ENCODE data around the gene TNP2.

Gene TNP2

DNA sequence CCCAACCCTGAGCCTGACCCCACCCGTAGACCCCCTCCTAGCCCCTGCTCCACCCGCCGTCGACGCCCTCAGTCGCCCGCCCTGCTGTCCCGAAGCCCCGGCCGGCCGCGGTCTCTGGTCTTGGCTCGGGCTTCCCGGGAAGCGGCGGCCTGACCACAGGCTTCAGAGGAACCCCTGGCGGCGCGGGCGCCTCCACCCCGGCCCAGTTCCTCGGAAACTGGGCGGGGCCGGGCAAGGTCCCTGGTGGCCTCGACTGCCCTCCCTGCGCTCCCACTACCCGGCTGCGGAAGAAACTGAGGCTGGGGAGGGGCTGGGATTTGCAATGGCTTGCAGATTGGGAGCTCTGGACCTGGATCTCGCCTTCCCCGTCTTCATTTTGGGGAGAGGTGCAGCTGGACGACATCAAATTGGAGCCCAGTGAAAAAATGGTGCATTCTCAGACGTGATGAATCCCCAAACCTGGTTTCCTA lies 12.4 kb downstream of the TNP2 start:
- DNase-seq (ENCODE audit: low read depth, low spot score) = no peak

DNA sequence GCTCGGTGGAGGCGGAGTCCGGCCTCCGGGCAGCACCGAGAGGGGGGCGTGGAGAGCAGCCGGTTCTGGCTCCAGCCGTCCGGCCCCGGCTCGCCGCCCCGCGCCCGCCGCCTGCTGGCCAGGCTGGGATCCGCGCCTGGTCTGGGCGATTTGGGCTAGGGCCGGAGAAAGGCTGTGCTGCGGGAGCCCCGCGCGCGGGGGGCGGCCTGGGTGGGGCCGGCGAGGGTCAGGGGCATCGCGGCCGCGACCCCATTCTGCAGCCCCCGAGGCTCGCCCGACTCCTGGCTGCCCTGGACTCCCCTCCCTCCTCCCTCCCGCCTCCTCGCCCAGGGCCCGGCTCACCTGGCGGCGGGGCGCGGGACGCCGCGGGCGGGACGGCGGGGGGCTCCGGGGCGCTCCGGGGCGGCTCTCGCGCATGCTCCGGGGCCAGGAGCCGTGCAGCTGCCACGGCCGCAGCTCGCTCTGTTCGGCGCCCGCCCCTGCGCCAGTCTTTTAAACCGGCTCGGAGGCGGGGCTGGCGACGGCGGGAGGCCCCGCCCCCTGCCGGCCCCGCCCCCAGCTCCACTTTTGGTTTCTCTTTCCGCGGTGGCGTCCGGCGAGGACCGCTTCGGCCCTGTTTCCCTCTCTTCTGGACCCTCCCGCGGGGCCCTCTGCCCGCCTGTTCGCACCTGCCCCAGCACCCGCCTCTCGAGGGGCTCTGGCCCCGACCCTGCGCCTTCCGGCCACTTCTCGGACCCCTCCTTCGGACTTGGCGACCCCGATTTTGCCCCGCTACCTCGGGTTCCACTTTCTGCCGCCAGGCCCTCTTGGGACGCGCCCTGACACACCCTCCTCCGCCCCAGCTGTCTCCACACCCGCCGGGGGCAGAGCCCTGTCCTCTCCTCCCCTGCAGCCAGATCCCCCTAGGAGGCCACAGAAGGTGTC lies 13.1 kb downstream of the TNP2 start, which contains the start of gene SOCS1:
Gene SOCS1, minus strand, starts transcription at position 468 of the 924 bp plus-strand sequence. CDS start 726 bp downstream, outside the sequence.
- peak; percentile 72 for DNase-seq (ENCODE audit: low read depth, low spot score)

DNA sequence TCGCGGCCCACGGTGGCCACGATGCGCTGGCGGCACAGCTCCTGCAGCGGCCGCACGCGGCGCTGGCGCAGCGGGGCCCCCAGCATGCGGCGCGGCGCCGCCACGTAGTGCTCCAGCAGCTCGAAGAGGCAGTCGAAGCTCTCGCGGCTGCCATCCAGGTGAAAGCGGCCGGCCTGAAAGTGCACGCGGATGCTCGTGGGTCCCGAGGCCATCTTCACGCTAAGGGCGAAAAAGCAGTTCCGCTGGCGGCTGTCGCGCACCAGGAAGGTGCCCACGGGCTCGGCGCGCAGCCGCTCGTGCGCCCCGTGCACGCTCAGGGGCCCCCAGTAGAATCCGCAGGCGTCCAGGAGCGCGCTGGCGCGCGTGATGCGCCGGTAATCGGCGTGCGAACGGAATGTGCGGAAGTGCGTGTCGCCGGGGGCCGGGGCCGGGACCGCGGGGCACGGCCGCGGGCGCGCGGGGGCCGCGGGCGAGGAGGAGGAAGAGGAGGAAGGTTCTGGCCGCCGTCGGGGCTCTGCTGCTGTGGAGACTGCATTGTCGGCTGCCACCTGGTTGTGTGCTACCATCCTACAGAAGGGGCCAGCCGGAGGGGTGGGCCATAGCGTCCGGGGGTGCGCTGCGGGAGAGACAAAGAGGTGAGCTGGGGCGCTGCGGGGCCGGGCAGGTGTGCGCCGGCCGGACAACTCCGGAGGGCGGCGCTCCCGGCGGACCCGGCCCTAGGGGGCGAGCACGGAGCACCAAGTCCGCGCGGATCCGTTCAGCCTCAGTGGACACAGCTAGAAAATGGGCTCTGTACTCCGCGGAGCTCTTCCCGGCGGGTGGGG lies 14.0 kb downstream of the TNP2 start:
- peak; percentile 44 for DNase-seq (ENCODE audit: low read depth, low spot score)

DNA sequence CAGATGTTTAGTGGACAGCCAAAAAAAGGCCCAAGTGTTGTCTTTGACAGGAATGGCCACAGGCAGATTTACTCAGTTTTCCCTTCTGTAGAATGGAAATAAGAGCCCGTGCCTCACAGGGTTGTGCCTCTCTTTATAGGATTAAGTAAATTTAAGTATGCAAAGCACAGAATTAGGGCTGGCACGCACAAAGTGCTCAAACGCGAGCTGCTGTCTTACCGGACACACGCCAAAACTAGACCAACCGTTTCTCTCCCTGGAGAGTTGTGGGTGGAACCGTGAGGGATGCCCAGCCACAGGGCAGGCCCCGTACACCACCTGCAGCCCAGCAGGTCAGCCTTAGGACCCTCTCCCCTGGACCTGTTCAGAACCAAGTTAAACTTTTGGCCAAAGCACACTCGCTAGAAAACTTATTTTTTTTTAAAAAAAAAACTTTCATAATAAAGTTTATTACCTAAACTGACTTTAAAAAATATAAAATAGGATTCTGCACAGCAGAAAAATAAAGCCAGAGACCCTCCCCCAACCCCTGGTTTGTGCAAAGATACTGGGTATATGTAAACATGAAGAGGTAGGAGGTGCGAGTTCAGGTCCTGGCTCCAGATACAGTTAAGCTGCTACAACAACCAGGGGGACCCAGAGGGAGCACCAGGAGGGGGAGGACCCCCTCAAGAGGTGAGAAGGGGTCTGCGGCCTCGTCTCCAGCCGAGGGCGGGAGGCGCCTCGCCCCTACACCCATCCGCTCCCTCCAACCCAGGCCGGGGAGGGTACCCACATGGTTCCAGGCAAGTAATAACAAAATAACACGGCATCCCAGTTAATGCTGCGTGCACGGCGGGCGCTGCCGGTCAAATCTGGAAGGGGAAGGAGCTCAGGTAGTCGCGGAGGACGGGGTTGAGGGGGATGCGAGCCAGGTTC lies 14.9 kb downstream of the TNP2 start:
- no peak for DNase-seq (ENCODE audit: low read depth, low spot score)

DNA sequence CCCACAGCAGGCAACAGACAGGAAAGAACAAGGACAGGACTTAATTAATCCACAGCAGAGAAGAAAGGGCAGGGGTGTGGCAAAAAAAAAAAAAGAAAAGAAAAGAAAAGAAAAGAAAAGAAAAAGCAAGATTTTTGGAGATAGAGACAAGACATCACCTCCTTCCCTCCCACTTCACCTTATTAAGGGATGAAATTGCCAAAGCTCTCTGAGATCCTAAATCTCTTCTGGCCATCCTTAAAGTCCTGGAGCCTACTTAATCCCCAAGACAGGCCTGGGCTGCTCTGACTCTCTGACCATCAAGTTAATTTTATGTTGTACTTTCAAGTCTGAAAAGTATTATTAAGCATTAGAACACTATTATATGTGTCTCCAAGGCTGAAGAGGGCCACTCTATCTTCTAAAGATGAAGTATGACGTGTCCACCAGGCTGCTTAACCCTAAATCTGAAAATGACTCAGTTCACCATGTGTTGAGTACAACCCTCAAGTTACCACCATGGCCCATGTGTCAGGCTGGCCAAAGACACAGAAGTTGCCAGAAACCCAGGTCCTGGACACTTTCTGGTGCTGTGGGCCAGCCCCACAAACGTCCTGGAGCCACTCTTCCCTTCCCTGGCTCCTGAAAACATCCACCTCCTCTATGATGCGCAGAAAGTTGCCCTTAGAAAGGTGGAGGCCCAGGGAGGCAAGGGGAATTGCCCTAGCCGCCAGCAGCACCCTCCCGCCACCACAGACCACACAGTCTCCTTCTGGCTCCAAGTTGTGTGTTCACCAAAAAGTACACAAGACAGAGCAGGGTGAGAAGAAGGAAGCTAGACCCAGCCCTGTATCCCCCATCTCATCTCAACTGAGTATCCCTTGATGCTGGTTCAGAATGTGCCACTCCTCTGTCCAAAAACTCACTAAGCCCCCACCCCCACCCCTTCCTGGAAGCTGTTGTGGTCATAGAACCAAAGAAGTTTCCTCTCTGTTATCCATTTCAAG lies 15.8 kb downstream of the TNP2 start:
- no peak for DNase-seq (ENCODE audit: low read depth, low spot score)

DNA sequence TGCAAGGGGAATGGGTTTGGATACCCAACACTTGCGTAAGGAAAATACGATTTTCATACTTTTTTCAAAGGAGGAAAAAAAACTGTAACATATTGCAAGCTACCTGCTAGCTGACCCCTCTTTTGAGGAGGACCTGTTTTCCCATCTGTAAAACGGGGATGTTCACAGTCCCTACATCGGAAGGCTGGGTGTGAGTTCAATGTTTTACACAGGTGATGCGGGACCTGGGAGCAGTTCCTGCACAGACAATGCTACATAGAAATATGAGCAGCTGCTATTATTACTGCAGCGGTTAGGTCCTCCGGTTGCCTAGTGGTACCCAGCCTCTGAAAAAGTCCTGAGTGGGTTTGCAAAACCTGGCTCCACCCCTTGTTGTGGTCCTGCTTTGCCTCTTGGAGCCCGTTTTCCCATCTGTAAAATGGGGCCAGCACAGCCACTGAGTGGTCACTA lies 16.6 kb downstream of the TNP2 start:
- DNase-seq (ENCODE audit: low read depth, low spot score) = no peak

DNA sequence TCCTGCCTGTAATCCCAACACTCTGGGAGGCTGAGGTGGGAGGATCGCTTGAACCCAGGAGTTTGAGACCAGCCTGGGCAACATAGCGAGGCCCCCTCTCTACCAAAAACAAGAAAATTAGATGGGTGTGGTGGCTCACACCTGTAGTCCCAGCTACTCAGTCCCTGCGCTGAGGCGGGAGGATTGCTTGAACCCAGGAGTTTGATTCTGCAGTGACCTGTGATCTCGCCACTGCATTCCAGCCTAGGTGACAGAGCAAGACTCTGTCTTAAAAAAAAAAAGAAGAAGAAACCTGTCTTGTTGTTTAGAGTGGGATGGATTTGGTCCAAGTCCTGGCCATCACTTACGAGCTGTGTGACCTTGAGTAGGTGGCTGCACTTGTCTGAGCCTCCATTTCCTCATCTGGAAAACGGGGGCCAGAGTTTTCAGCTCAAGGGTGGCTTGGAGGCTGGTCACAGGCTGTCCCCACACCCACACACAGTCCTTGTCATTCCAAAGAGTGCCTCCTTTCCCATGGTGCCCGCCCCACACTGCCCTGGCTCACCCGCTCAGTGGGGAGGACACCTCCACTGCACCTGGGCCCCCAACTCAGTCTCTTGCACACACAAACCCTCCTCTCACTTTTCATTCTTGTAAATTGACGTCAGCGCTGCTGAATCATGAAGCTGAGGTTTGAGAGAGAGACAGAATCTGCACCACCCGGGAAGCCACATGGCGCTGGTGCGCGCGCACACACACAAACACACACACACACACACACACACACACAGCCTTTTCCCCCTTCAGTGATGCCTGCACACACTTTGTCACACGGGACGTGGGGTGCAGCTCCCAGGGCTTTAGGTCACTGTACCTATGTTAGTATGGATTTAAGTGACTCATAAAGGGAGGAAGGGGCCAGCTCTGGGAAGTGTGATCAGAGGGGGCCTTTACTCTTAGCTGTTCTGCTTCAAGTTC lies 17.3 kb downstream of the TNP2 start:
- peak; percentile 69 for DNase-seq (ENCODE audit: low read depth, low spot score)

DNA sequence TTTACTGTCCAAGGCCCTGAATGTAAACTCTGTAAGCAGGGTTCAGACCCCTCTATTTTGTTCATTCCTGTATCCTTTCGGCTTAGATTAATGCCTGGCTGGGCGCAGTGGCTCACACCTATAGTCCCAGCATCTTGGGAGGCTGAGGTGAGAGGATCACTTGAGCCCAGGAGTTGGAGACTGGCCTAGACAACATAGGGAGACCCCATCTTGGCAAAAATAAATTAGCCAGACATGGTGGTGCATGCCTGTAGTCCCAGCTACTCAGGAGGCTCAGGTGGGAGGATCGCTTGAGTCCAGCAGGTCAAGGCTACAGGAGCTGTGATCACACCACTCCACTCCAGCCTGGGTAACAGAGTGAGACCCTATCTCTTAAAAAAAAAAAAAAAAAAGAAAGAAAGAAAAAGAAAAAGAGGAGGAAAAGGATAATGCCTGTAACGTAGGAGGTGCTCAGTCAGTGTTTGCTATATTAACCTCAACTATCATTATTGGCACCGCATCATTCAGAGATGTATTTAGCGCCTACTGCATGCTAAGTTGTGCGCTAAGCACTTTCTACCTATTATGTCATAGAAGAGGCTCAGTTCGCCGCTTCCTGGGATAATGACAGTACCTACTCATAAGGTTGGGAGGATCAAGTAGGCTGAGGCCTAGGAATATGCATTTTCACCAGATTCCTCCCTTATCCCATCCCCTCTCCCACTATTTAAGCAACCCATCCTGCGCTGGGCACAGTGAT lies 18.2 kb downstream of the TNP2 start:
- no peak for DNase-seq (ENCODE audit: low read depth, low spot score)

DNA sequence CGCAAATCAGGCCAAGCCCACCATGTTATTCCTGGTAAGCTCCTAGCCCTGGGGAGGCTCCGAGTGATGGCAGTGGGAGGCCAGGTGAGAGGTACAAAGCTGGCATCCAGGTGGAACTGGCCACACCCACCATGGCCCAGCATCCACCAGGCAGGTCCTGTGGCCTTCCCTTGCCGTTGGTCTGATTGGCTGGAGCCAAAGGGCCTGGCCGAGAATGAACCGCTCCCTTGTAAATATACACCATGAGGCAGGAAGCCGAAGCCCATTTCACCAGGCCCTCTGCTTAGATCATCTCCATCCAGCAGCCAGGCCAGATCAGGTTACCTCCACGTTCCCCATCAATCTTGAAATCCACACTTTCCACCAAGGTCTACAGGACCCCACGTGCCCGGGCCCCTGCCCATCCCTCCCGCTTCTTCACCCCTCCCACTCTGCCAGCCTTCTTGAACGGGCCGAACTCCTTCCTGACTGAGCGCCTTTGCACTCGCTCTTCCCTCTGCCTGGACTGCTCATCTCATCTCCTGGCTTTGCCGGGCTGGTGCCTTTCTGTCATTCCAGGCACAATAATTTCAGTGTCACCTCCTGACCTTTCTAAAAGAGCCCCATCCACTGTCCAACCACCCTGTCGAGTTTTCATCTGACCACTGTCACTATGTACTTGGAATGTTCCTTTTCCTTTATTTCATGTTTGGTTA lies 18.9 kb downstream of the TNP2 start:
- no peak for DNase-seq (ENCODE audit: low read depth, low spot score)

DNA sequence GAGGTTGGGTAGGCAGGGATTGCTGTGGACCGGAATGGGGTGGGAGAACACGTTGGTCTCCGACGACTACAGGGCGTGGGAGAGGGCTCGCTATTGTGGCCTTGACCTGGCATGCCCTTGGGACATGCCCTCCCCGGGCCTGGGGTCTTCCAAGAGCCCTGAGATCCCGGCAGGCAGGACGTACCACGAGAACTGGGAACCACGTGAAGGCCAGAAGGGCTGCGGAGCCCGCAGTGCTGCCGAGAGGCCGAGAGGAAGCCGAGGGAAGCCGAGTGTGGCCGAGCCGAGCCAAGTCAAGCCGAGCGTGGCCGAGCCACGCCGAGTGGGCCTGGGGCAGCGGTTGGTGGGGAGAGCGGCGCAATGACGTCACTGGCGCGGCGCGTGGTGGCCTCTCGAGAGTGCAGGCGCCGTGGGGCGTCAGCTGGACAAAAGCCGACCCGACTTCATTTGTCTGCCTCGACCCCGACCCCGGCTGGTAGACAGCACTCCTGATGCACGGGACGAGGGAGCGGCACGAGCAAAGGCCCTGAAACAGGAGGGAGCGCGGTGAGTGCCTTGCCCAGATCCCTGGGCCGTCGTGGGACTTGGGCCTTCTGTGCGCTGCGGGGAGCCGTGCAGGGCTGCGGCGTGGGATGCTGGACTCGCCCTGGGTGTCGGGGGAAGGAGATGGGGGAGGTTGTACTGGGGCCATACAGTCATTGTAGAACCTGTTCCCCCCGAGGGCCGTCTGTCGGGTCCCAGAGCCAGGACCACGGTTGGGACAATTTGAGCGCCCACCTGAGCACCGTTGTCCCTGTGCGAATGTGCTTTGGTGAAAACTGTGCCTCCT lies 19.7 kb downstream of the TNP2 start:
- no peak for DNase-seq (ENCODE audit: low read depth, low spot score)

DNA sequence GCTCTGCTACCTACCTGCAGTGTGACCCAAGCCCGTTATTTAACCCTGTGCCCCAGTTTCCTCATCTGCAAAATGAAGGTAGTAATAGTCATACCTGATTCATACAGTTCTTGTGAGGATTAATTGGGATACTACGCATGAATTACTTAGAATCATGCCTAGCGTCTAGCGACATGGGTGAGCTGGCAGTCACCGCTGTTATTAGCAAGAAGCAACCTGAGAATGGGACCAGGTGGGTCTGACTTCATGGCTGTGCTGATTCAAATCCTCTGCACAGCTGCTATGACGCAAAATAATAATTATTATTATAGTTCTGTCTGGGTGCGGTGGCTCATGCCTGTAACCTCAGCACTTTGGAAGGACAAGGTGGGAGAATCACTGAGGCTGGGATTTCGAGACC lies 21.0 kb downstream of the TNP2 start:
- DNase-seq (ENCODE audit: low read depth, low spot score) = no peak

DNA sequence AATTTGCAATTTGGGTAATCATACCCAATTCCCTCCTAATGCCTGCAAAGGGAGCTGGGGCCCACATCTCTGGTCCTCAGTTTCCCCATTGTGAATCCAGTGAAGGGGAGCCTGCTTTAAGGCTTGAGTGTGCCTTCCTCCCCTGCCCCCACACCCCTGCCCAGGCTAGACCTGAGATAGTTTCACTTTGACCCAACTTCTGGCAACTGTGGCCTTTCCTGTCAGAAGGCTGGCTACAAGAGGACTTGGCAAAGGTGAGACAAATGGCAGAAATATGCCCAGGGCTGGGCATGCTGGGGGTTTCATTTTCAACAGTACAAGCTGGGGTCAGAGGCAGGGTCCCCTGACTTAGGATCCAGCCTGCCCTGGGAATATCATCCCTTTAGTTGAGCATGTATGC lies 23.1 kb downstream of the TNP2 start:
- DNase-seq (ENCODE audit: low read depth, low spot score) = no peak

DNA sequence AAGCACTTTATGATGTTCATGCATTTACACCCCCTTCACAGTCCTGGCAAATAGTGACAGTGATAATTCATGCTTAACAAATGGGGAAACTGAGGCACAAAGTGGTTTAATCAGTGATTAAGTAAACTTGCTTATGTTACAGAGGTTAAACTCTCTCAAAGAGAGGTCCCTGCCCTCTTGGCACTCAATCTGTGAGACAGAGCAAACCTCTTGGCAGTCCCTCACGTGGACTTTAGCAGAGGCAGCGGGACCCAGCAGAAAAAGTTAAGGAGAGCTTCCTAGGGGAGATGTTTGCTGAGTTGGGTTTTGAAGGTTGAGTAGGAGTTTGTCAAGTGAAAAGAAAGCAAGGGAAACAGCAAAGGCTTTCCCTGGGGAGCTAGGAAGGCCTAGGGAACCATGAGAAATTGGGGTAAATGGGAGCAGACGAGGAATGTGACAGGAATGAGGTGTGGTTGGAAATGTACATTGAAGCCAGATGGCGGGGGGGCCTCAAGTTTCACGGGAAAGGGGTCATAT lies 23.8 kb downstream of the TNP2 start:
- DNase-seq (ENCODE audit: low read depth, low spot score) = no peak

DNA sequence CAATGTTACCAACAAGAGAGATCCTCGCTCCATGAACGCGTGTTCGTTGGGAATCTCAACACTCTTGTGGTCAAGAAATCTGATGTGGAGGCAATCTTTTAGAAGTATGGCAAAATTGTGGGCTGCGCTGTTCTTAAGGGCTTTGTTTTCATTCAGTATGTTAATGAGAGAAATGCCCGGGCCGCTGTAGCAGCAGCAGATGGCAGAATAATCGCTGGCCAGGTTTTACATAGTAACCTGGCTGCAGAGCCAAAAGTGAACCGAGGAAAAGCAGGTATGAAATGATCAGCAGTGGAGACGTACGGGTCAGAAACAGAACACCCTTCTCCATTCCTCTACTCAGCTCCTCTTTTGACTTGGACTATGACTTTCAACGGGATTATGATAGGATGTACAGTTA lies 26.5 kb downstream of the TNP2 start:
- no peak for DNase-seq (ENCODE audit: low read depth, low spot score)

DNA sequence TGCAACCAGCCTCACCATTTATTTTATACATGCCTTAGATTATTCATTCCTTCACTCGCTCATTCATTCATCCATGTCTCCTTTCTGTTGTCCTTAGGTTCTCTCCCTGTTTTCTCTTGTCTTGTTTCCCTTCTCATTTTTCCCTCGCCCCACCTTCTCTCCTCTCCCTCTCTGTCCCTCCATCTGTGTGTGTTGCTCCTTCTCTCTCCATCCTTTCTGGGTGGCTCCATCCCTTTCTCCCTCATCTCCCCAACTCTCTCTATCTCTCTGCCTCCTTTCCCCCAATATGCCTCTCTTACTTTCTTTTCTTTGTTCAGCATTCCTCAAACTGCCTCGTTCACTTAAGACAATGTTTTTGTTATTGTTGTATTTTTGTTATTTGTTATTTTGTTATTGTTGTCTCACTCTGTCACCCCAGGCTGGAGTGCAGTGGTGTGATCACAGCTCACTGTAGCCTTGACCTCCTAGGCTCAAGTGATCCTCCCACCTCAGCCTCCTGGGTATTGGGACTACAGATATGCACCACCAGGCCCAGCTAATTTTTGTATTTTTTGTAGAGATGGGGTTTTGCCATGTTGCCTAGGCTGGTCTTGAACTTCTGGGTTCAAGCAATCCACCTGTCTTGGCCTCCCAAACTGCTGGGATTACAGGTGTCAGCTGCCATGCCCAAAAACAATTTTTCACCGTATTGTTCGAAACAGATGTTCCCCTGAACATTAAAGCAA lies 27.5 kb downstream of the TNP2 start:
- no peak for DNase-seq (ENCODE audit: low read depth, low spot score)
